ENCODE measurements around the gene MOB2.
"Not testable (repeated sequence)": the region's sequence is repeated elsewhere in the genome, so short reads cannot be mapped to it uniquely, and the experiment has no call there.

The MOB2 gene

DNA sequence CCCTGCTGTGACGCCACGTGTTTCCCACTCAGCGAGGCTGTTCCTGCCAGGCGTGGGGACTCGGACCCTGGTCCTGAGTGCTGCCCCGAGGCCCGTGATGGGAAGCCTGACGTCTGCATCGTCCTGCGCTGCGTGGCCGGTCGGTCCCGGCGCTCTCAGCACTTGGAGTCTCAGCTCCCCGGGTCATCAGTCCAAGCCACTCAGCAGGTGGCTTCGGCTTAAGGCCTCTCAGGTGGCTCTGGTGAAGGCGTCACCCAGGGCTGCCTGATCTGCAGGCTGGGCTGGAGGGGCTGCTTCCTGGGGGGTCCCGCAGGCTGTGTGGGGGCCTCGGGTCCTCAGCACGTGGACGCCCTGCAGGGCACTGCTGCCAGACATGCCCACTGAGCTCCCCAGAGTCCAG, 61.6 kb downstream of the MOB2 start:
- POLR2A ChIA-PET: no interaction called here
- DNase-seq (ENCODE audit: extremely low spot score): no peak
- TF ChIP-seq, protein P1, sequence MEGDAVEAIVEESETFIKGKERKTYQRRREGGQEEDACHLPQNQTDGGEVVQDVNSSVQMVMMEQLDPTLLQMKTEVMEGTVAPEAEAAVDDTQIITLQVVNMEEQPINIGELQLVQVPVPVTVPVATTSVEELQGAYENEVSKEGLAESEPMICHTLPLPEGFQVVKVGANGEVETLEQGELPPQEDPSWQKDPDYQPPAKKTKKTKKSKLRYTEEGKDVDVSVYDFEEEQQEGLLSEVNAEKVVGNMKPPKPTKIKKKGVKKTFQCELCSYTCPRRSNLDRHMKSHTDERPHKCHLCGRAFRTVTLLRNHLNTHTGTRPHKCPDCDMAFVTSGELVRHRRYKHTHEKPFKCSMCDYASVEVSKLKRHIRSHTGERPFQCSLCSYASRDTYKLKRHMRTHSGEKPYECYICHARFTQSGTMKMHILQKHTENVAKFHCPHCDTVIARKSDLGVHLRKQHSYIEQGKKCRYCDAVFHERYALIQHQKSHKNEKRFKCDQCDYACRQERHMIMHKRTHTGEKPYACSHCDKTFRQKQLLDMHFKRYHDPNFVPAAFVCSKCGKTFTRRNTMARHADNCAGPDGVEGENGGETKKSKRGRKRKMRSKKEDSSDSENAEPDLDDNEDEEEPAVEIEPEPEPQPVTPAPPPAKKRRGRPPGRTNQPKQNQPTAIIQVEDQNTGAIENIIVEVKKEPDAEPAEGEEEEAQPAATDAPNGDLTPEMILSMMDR (IDR thresholded peaks at IDR 0.05; ENCODE audit: control extremely low read depth, extremely low read depth, low read depth, missing control alignments): no peak
- CTCF ChIA-PET: no interaction called here

DNA sequence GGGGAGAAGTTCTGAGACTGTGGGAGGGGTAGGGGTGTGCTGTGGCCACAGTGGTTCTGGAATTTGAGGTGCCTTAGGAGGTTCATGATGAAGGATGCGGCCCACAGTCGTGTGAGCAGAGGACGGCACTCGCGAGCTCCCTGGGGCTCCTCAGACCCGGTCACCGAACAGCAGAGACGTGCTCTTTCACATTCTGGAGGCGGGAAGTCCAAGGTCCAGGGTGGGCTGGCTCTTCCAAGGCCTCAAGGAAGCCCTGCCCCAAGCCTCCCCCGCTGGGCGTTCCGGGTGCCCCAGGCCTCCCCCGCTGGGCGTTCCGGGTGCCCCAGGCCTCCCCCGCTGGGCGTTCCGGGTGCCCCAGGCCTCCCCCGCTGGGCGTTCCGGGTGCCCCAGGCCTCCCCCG, 63.2 kb downstream of the MOB2 start:
- POLR2A ChIA-PET; CTCF ChIA-PET; DNase-seq (ENCODE audit: extremely low spot score): not testable (repeated sequence)

DNA sequence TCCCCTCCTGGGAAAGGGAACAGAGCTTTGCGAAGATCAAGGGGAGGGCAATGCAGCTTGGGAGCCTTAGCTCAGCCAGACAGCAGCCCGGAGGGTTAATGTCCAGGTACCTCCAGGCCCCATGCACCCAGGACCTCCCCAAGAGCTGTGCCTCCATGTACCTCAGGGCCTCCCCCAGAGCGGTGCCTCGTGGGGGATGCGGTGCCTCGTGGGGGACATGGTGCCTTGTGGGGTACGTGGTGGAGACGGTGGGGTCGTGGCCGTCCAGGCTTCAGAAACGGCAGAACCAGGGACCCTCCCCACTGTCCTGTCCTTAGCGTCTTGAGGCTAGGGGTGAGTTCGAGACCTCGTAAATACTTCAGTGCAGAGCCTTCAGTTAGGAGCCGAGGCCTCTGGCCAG, 63.6 kb downstream of the MOB2 start:
- TF ChIP-seq, protein P1 (IDR thresholded peaks at IDR 0.05; ENCODE audit: control extremely low read depth, extremely low read depth, low read depth, missing control alignments): no peak
- CTCF ChIA-PET: no interaction called here
- DNase-seq (ENCODE audit: extremely low spot score): no peak
- POLR2A ChIA-PET: no interaction called here

DNA sequence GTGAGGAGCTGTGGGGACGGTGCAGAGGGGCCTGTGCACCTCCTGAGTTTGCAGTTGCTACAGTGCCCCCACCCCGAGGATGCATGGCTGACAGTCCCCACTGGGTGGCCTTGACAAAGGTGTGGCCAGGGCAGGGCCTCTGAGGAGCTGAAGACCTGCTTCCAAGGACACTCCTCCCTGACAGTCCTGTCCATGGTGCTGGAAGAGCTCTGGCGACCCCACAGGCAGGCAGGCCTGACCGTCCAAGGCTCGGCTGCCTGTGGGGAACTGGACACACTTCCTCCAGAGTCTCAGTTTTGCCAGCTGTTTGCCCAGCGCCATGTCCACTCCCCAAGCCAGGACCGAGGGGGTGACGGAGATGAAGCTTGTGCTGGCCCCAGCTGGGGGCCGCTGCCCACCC, 64.1 kb downstream of the MOB2 start:
- TF ChIP-seq, protein P1 (IDR thresholded peaks at IDR 0.05; ENCODE audit: control extremely low read depth, extremely low read depth, low read depth, missing control alignments): no peak
- POLR2A ChIA-PET: no interaction called here
- DNase-seq (ENCODE audit: extremely low spot score): no peak
- CTCF ChIA-PET: no interaction called here

DNA sequence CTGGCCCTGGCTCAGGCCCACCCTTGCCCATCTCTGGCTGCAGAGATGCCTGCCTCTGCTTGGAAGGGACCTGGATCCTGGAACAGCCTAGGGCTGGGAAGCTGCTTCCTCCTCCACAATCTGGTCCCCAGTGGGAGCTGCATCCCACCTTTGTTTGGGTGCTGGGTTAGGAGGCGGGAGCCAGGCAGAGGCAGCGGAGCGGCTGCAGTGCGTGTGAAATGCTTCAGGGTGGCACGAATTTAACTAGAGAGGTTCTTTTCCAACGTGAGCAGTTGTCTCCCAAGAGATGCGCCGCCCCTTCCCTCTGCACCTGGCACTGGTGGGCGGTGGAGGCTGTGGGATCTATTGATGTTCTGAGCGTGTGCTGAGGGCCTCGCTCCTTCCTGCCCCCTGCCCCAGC, 65.3 kb downstream of the MOB2 start:
- POLR2A ChIA-PET: no interaction called here
- no peak for DNase-seq (ENCODE audit: extremely low spot score)
- TF ChIP-seq, protein P1 (IDR thresholded peaks at IDR 0.05; ENCODE audit: control extremely low read depth, extremely low read depth, low read depth, missing control alignments): no peak
- CTCF ChIA-PET: no interaction called here

DNA sequence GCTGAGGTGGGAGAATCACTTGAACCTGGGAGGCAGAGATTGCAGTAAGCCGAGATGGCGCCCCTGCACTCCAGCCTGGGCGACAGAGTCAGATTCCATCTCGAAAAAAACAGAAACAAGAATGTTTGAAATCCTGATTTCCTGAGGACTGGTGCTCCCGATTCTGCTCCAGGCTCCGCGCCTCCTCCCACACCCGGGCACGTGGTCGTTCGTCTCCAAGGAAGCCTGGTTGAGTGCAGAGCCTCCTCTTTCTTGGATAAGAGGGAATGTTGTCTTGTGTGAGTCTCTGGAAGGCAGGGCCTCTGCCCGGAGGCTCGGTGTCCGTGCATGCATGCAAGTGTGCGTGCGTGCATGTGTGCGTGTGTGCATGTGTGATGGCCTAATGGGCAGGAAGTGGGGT, 66.8 kb downstream of the MOB2 start:
- DNase-seq (ENCODE audit: extremely low spot score): no peak
- ChIA-PET CTCF (no interaction called here), POLR2A (no interaction called here)
- TF ChIP-seq, protein P1 (IDR thresholded peaks at IDR 0.05; ENCODE audit: control extremely low read depth, extremely low read depth, low read depth, missing control alignments): no peak
